ENCODE data around the gene CST11. TPM values are rescaled to one million over a fixed set of nuclear protein-coding genes. Genes with fewer than 3 reads are reported as not detected.

CST11 gene
- total RNA-seq, 1 donor from 2014 or later = not detected

DNA sequence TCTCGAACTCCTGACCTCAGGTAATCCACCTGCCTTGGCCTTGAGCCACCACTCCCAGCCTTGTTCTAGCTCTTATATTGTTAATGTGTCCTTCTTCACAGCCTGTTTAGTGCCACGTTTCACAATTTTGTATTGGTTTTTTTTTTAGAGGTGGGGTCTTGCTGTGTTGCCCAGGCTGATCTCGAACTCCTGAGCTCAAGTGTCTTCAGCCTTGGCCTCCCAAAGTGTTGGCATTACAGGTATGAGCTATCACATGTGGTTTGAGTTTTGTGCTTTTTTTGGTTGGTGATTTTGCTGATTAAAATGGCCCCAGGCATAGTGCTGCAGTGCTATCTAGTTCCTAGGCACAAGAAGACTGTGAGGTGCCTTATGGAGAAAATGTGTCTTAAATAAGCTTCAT lies 19.0 kb downstream of the CST11 start:
- TF ChIP-seq, protein P1, sequence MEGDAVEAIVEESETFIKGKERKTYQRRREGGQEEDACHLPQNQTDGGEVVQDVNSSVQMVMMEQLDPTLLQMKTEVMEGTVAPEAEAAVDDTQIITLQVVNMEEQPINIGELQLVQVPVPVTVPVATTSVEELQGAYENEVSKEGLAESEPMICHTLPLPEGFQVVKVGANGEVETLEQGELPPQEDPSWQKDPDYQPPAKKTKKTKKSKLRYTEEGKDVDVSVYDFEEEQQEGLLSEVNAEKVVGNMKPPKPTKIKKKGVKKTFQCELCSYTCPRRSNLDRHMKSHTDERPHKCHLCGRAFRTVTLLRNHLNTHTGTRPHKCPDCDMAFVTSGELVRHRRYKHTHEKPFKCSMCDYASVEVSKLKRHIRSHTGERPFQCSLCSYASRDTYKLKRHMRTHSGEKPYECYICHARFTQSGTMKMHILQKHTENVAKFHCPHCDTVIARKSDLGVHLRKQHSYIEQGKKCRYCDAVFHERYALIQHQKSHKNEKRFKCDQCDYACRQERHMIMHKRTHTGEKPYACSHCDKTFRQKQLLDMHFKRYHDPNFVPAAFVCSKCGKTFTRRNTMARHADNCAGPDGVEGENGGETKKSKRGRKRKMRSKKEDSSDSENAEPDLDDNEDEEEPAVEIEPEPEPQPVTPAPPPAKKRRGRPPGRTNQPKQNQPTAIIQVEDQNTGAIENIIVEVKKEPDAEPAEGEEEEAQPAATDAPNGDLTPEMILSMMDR (IDR thresholded peaks at IDR 0.05) = no peak
- Histone ChIP-seq H3K36me3 (no peaks in the 10 kb centered on the region), H3K27ac (no peak overlapping the region), H3K4me1 (no peaks in the 10 kb centered on the region), H3K4me3 (no peak overlapping the region), H3K27me3 (no peaks in the 10 kb centered on the region), H3K9me3 (no peaks in the 10 kb centered on the region)
- intact Hi-C loops (cut with DNase I) = no loop called here
- DNase-seq (ENCODE audit: low spot score in 2 of 2) = no peak

- Histone ChIP-seq H3K27ac (no peak overlapping the region), H3K36me3 (no peaks in the 10 kb centered on the region), H3K27me3 (no peaks in the 10 kb centered on the region), H3K9me3 (no peaks in the 10 kb centered on the region), H3K4me1 (no peaks in the 10 kb centered on the region), H3K4me3 (no peak overlapping the region)
- TF ChIP-seq, protein P1 (IDR thresholded peaks at IDR 0.05) = no peak
- DNase-seq (ENCODE audit: low spot score in 2 of 2) = no peak
- intact Hi-C loops (cut with DNase I) = loop anchor here (10.0 kb wide), 1 partner anchor 280 kb away; no protein-coding TSS in a partner anchor
Observed at GRCh38 chr20:23425129-23425528, 27.5 kb downstream of the CST11 start.

GRCh38 chr20:23420943-23421931 lies 31.4 kb downstream of the CST11 start, which contains the start of gene NAPB:
NAPB (minus strand) TSS chr20:23421488; CDS start chr20:23421402, 86 bp downstream.
- Histone ChIP-seq H3K9me3 (no peaks in the 10 kb centered on the region), H3K4me3 (peak within 1 kb of the TSS; percentile 70 to 99), H3K4me1 (peaks cover 0 to 6% of the 10 kb centered on the region in 2 donors), H3K36me3 (no peaks in the 10 kb centered on the region), H3K27ac (peak within 1 kb of the TSS; percentile 87 to 91), H3K27me3 (no peaks in the 10 kb centered on the region)
- intact Hi-C loops (cut with DNase I) = loop anchor here (1.0 to 10.0 kb wide), 4 partner anchors 59 to 276 kb away; partner anchors contain the start of genes CST3 and GZF1
- TF ChIP-seq, protein P1 (IDR thresholded peaks at IDR 0.05) = peak; percentile 40 to 84 (median 44)
- DNase-seq (ENCODE audit: low spot score in 2 of 2) = peak; percentile 76 to 96

DNA sequence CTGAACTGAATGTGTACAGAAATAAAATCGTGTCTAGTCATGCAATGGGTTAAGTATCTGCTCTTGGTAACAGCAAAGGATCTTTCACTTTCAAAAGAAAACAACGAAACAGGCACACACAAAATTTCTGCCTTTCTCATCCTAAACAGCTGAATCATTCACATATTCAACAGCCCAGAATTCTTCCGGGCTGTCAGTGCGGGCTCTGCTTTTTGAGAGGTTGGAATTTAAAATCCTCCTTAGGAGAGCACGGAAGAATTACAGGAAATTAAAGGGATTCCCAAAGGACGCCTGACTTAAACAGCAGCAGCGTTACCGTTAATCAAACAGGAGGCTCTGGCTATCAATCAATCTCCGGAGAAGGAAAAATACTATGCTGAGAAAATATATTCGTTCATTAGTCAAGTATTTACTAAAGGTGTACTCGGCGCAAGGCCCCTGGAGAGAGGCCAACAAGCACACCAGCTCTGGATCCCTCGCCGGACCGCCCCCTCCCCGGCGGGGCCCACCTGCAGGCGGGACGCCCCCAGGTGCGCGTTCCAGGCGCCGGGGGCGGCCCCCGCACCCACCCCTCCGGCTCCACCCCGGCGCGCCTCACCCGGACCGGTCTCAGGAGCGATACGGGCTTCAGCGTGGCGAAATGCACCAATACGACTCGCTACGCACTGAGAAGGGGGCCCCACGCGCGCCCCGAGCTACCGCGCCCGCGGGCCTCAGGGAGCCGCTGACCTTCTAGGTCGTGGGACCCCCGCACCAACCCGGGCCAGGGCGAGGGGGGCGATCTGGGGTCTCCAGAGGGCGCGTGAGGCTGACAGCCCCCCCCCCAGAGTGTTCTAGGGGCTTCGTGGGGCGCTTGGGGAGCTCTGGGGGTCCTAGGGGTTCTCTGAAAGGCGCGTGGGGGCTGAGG lies 32.4 kb downstream of the CST11 start:
- H3K27ac ChIP-seq = peak overlapping the region; percentile 87 to 91
- peak in 1 of 2 donors; percentile 73 for DNase-seq (ENCODE audit: low spot score in 2 of 2)
- TF ChIP-seq, protein P1 (IDR thresholded peaks at IDR 0.05) = no peak
- H3K9me3 ChIP-seq = no peaks in the 10 kb centered on the region
- no peaks in the 10 kb centered on the region for H3K36me3 ChIP-seq
- intact Hi-C loops (cut with DNase I) = loop anchor here (5.0 to 10.0 kb wide), 3 partner anchors 202 to 275 kb away; partner anchors contain the start of gene CST3
- H3K4me3 ChIP-seq = peak overlapping the region; percentile 70 to 99
- no peaks in the 10 kb centered on the region for H3K27me3 ChIP-seq
- peaks cover 0 to 6% of the 10 kb centered on the region in 2 donors for H3K4me1 ChIP-seq

- H3K4me1 ChIP-seq = peaks cover 0 to 6% of the 10 kb centered on the region in 2 donors
- H3K27me3 ChIP-seq = no peaks in the 10 kb centered on the region
- DNase-seq (ENCODE audit: low spot score in 2 of 2) = no peak
- H3K9me3 ChIP-seq = no peaks in the 10 kb centered on the region
- intact Hi-C loops (cut with DNase I) = no loop called here
- peak overlapping the region; percentile 70 to 99 for H3K4me3 ChIP-seq
- no peaks in the 10 kb centered on the region for H3K36me3 ChIP-seq
- peak overlapping the region; percentile 87 to 91 for H3K27ac ChIP-seq
- TF ChIP-seq, protein P1 (IDR thresholded peaks at IDR 0.05) = no peak
Observed at GRCh38 chr20:23419657-23419994, 33.0 kb downstream of the CST11 start.

Data from ascending aorta (tissue), 2 donors.